ENCODE data around the gene SLC4A9.

The SLC4A9 gene

DNA sequence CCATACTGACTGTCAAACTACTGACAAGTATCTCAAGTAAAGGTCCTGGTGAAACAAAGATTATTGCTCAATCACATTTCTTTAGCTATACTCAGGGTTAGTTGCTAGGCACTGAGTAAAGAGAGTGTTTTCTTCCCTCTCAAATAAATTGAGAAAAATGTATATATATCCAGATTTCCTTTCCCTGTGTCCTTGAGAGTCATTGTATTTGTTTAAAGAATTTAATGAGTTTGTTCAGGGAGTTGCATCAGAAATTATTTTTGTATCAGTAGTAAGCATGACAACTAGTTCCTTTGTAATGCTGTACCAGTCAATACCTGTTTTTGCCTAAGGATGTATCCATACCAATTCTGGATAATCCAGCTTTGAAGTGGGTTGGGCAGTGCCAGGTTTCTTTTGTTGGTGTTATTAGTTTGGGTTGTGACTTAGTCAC lies 38.4 kb downstream of the SLC4A9 start:
- TF ChIP-seq RARB (CRISPR knock-in tag; IDR thresholded peaks at IDR 0.05) (no peak), ISL1 (CRISPR knock-in tag; IDR thresholded peaks at IDR 0.05) (no peak), ZNF70 (CRISPR knock-in tag; IDR thresholded peaks at IDR 0.05) (no peak), ZNF8 (CRISPR knock-in tag; IDR thresholded peaks at IDR 0.05) (no peak), GLIS3 (CRISPR knock-in tag; IDR thresholded peaks at IDR 0.05) (no peak), OSR1 (CRISPR knock-in tag; IDR thresholded peaks at IDR 0.05) (no peak)
- TF ChIP-seq, protein P1, sequence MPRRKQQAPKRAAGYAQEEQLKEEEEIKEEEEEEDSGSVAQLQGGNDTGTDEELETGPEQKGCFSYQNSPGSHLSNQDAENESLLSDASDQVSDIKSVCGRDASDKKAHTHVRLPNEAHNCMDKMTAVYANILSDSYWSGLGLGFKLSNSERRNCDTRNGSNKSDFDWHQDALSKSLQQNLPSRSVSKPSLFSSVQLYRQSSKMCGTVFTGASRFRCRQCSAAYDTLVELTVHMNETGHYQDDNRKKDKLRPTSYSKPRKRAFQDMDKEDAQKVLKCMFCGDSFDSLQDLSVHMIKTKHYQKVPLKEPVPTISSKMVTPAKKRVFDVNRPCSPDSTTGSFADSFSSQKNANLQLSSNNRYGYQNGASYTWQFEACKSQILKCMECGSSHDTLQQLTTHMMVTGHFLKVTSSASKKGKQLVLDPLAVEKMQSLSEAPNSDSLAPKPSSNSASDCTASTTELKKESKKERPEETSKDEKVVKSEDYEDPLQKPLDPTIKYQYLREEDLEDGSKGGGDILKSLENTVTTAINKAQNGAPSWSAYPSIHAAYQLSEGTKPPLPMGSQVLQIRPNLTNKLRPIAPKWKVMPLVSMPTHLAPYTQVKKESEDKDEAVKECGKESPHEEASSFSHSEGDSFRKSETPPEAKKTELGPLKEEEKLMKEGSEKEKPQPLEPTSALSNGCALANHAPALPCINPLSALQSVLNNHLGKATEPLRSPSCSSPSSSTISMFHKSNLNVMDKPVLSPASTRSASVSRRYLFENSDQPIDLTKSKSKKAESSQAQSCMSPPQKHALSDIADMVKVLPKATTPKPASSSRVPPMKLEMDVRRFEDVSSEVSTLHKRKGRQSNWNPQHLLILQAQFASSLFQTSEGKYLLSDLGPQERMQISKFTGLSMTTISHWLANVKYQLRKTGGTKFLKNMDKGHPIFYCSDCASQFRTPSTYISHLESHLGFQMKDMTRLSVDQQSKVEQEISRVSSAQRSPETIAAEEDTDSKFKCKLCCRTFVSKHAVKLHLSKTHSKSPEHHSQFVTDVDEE (CRISPR knock-in tag; IDR thresholded peaks at IDR 0.05), result no peak
- TF ChIP-seq, protein P2, sequence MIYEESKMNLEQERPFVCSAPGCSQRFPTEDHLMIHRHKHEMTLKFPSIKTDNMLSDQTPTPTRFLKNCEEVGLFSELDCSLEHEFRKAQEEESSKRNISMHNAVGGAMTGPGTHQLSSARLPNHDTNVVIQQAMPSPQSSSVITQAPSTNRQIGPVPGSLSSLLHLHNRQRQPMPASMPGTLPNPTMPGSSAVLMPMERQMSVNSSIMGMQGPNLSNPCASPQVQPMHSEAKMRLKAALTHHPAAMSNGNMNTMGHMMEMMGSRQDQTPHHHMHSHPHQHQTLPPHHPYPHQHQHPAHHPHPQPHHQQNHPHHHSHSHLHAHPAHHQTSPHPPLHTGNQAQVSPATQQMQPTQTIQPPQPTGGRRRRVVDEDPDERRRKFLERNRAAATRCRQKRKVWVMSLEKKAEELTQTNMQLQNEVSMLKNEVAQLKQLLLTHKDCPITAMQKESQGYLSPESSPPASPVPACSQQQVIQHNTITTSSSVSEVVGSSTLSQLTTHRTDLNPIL (CRISPR knock-in tag; IDR thresholded peaks at IDR 0.05; ENCODE audit: low read depth), result no peak
- TF ChIP-seq, protein P3, sequence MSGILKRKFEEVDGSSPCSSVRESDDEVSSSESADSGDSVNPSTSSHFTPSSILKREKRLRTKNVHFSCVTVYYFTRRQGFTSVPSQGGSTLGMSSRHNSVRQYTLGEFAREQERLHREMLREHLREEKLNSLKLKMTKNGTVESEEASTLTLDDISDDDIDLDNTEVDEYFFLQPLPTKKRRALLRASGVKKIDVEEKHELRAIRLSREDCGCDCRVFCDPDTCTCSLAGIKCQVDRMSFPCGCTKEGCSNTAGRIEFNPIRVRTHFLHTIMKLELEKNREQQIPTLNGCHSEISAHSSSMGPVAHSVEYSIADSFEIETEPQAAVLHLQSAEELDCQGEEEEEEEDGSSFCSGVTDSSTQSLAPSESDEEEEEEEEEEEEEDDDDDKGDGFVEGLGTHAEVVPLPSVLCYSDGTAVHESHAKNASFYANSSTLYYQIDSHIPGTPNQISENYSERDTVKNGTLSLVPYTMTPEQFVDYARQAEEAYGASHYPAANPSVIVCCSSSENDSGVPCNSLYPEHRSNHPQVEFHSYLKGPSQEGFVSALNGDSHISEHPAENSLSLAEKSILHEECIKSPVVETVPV (CRISPR knock-in tag; IDR thresholded peaks at IDR 0.05), result no peak
- no peak for ATAC-seq

DNA sequence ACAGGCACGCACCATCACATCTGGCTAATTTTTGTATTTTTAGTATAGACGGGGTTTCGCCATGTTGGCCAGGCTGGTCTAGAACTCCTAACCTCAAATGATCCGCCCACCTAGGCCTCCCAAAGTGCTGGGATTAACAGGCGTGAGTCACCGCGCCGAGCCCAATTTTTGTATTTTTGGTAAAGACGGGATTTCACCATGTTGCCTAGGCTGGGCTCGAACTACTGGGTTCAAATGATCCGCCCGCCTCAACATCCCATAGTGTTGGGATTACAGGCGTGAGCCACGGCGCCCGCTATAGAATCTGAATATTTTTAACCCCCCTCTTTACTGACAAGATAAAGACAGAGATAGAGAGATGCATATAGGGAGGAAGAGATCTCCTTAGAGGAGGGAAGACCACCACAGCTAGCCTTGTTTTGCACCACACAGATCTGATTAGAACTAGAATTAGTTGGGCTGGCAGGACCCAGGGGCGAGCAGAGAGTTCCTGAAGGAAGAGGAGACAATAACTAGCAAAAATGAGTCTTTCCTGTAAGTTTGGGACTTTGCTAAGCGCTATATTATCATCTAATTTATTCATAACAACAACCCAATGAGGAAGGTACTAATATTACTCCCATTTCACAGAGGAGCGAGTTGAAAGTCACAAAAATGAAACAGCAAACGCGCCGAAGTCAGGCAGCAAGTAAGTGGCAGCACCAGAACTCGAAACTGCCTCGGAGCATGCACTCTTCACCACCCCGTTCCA lies 40.2 kb downstream of the SLC4A9 start:
- ATAC-seq, result no peak
- no peak for TF ChIP-seq TCF4 (CRISPR knock-in tag; IDR thresholded peaks at IDR 0.05; ENCODE audit: borderline replicate concordance)
- TF ChIP-seq, protein P3 (CRISPR knock-in tag; IDR thresholded peaks at IDR 0.05), result no peak
- TF ChIP-seq, protein P4, sequence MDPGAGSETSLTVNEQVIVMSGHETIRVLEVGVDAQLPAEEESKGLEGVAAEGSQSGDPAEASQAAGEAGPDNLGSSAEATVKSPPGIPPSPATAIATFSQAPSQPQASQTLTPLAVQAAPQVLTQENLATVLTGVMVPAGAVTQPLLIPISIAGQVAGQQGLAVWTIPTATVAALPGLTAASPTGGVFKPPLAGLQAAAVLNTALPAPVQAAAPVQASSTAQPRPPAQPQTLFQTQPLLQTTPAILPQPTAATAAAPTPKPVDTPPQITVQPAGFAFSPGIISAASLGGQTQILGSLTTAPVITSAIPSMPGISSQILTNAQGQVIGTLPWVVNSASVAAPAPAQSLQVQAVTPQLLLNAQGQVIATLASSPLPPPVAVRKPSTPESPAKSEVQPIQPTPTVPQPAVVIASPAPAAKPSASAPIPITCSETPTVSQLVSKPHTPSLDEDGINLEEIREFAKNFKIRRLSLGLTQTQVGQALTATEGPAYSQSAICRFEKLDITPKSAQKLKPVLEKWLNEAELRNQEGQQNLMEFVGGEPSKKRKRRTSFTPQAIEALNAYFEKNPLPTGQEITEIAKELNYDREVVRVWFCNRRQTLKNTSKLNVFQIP (CRISPR knock-in tag; IDR thresholded peaks at IDR 0.05; ENCODE audit: borderline replicate concordance, low read depth), result no peak
- TF ChIP-seq, protein P5, sequence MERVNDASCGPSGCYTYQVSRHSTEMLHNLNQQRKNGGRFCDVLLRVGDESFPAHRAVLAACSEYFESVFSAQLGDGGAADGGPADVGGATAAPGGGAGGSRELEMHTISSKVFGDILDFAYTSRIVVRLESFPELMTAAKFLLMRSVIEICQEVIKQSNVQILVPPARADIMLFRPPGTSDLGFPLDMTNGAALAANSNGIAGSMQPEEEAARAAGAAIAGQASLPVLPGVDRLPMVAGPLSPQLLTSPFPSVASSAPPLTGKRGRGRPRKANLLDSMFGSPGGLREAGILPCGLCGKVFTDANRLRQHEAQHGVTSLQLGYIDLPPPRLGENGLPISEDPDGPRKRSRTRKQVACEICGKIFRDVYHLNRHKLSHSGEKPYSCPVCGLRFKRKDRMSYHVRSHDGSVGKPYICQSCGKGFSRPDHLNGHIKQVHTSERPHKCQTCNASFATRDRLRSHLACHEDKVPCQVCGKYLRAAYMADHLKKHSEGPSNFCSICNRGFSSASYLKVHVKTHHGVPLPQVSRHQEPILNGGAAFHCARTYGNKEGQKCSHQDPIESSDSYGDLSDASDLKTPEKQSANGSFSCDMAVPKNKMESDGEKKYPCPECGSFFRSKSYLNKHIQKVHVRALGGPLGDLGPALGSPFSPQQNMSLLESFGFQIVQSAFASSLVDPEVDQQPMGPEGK (CRISPR knock-in tag; IDR thresholded peaks at IDR 0.05; ENCODE audit: borderline replicate concordance), result no peak
- TF ChIP-seq ZFP30 (CRISPR knock-in tag; IDR thresholded peaks at IDR 0.05), result no peak

DNA sequence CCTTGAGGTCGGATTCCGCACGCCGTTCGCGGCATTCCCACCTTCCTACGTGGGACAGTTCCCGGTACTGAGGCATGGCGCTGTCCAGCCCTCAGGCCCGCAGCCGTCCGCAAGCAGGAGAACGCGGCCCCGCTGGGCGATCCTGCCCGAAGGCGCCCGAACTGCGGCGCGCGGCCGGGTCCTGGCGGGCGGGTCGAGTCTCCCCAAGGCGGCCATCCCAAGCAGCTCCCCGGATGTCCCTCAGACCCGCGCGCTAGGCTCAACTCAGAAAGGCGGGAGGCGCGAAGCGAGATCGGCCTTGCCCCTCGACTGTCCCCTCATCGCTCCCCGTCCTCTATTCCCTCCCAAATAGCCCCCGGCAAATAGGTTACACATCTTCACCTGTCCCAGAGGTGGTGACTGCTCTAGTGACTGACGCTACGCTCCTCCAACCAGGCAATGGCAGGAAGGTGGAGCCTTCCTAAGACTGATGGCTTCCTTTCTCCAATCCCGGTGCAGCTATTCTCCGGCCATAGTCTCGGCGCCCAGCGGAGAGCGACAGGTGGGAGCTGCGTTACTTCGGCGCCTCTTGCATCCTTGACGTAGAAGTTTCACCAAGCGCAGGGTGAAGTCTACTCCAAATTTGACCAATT lies 40.9 kb downstream of the SLC4A9 start:
- TF ChIP-seq ZNF70 (CRISPR knock-in tag; IDR thresholded peaks at IDR 0.05), result no peak
- TF ChIP-seq ZNF565 (CRISPR knock-in tag; conservative IDR thresholded peaks at IDR 0.05; ENCODE audit: low read depth), result no peak; the same call in 1 of the 2 replicates
- TF ChIP-seq, protein P1 (CRISPR knock-in tag; IDR thresholded peaks at IDR 0.05), result peak; percentile 75
- peak; percentile 77; the same call in 1 of the 2 replicates for TF ChIP-seq SNAI2 (CRISPR knock-in tag; IDR thresholded peaks at IDR 0.05)
- peak; percentile 93; the same call in 1 of the 2 replicates for TF ChIP-seq CSDC2 (CRISPR knock-in tag; IDR thresholded peaks at IDR 0.05)
- peak; percentile 87 for TF ChIP-seq ZFP3 (CRISPR knock-in tag; IDR thresholded peaks at IDR 0.05)
- peak; percentile 88 for ATAC-seq
